Motor neuron (in vitro differentiated cells): ENCODE measurements around the gene RSPH4A. TPM values are rescaled to one million over a fixed set of nuclear protein-coding genes. Genes with fewer than 3 reads are reported as not detected.

ENCODE experiments used
- ATAC-seq, 8 experiments: fragments of 200-7000 bp; cut with Tn5 transposase; replicated peaks in 6 of 8; 2 replicates each; pipeline ENCODE4 v1.8.0; 2021; ENCODE audit warnings: mild to moderate bottlenecking in 8 of 8, moderate library complexity in 8 of 8
- H3K27ac ChIP-seq, 2 donors: fragments of 250-450 bp; sonication (Bioruptor Pico); 2 replicates each; pipeline ENCODE4 v1.9.0; 2021; ENCODE audit warnings: antibody characterized with exemption in 2 of 2, mild to moderate bottlenecking in 2 of 2, moderate library complexity in 1 of 2
- H3K4me1 ChIP-seq, 2 donors: fragments of 250-450 bp; sonication (Bioruptor Pico); replicated peaks in 1 of 2; 2 replicates each; pipeline ENCODE4 v1.6.1; 2021; ENCODE audit warnings: antibody characterized with exemption in 2 of 2, mild to moderate bottlenecking in 2 of 2, moderate library complexity in 1 of 2
- H3K4me3 ChIP-seq, 5 donors: fragments of 250-450 bp; sonication (Bioruptor Pico); 2 replicates each; pipeline ENCODE4 v1.9.0; 2021; ENCODE audit warnings: antibody characterized with exemption in 5 of 5, mild to moderate bottlenecking in 5 of 5, moderate library complexity in 4 of 5
- WGBS, 10 experiments: fragments of 450-650 bp; shearing (Covaris generic); methylation state at CpG; one replicate each; pipeline ENCODE4 v1.0.0; 2022; 5-methylcytosine and 5-hydroxymethylcytosine counted together
- in situ Hi-C, 9 experiments: fragments of 400-800 bp; cut with MboI; loops; one replicate each; pipeline ENCODE4 v1.15.0; 2021; ENCODE audit warnings: low sequenced_read_pairs in 9 of 9, low pct_unique_long_range_greater_than_20kb in 2 of 9; ENCODE audit not compliant: unreplicated experiment in 9 of 9
- total RNA-seq, 8 experiments: library from RNA; unstranded; fragments of 300-600 nt; gene quantifications; 2 replicates each; pipeline versions ENCODE4 v1.2.3 to v1.2.4, GENCODE V29; 2022

RSPH4A gene
- total RNA-seq = 10 to 100 TPM in 1 of 8 experiments, 1 to 10 TPM in 4, under 1 TPM in 3; 0.59 to 30.4 (median 1.2) TPM

GRCh38 chr6:116615937-116616736 lies at the start of gene RSPH4A:
TSS of gene RSPH4A (plus strand) at chr6:116616479. CDS start at chr6:116616624, 145 bp downstream.
- peaks cover 1 to 3% of the 10 kb centered on the region in 2 donors for H3K4me1 ChIP-seq
- ATAC-seq = peak; percentile 95 to 99 (median 99)
- H3K27ac ChIP-seq = peak within 1 kb of the TSS; percentile 8 to 68
- peak within 1 kb of the TSS; percentile 46 to 63 (median 56) for H3K4me3 ChIP-seq
- in situ Hi-C loops = no loop called here
- WGBS, 10 experiments = 0 to 2% (median 1%) methylated on average over 7 to 25 of the region's 29 CpGs; no CpG with 5 or more reads in 1 of the 10 experiments

GRCh38 chr6:116568111-116568510 lies 48.2 kb upstream of the RSPH4A start:
- in situ Hi-C loops = loop anchor here in 5 of 9 experiments (10.0 to 25.0 kb wide), 3 partner anchors 281 to 306 kb away; partner anchors contain the start of genes TSPYL1 (in 3 of the 5) and TSPYL4 (in 1 of the 5)
- Histone ChIP-seq H3K27ac (no peak overlapping the region), H3K4me1 (peaks cover 5 to 6% of the 10 kb centered on the region in 2 donors), H3K4me3 (no peak overlapping the region)
- no peak for ATAC-seq

- Histone ChIP-seq H3K4me3 (no peak overlapping the region), H3K27ac (no peak overlapping the region), H3K4me1 (peaks cover 7 to 9% of the 10 kb centered on the region in 2 donors)
- no peak for ATAC-seq
- WGBS, 10 experiments = 68 to 97% (median 79%) methylated on average over 1 to 7 of the region's 7 CpGs
- in situ Hi-C loops = loop anchor here in 5 of 9 experiments (10.0 to 25.0 kb wide), 3 partner anchors 282 to 307 kb away; partner anchors contain the start of genes TSPYL1 (in 3 of the 5) and TSPYL4 (in 1 of the 5)
These were observed 47.2 kb upstream of the RSPH4A start for GRCh38 chr6:116568821-116569755.

- ATAC-seq = peak; percentile 93 to 98 (median 97)
- Histone ChIP-seq H3K4me1 (peaks cover 7 to 9% of the 10 kb centered on the region in 2 donors), H3K27ac (peak within 1 kb of the TSS; percentile 81 to 94), H3K4me3 (peak within 1 kb of the TSS; percentile 54 to 93 (median 75))
- WGBS, 10 experiments = 0 to 4% (median 0%) methylated on average over 1 to 19 of the region's 62 CpGs; no CpG with 5 or more reads in 2 of the 10 experiments
- in situ Hi-C loops = loop anchor here in 4 of 9 experiments (25.0 kb wide), 2 partner anchors 284 to 309 kb away; partner anchors contain the start of genes TSPYL1 (in 3 of the 4) and TSPYL4 (in 1 of the 4)
These were observed 45.2 kb upstream of the RSPH4A start, which contains the start of gene RWDD1 for GRCh38 chr6:116570856-116571682. TSS of gene RWDD1 (plus strand) at chr6:116571504. CDS start at chr6:116571583, 79 bp downstream.

GRCh38 chr6:116571683-116572000 lies 44.6 kb upstream of the RSPH4A start:
- in situ Hi-C loops = loop anchor here in 4 of 9 experiments (25.0 kb wide), 2 partner anchors 284 to 309 kb away; partner anchors contain the start of genes TSPYL1 (in 3 of the 4) and TSPYL4 (in 1 of the 4)
- Histone ChIP-seq H3K4me1 (peaks cover 7 to 9% of the 10 kb centered on the region in 2 donors), H3K4me3 (peak overlapping the region; percentile 54 to 93 (median 75)), H3K27ac (peak overlapping the region; percentile 81 to 94)
- 0 to 6% (median 0%) methylated on average over 1 to 10 of the region's 12 CpGs; no CpG with 5 or more reads in 1 of the 10 experiments for WGBS, 10 experiments
- peak in 1 of 8 experiments; percentile 26 for ATAC-seq

- Histone ChIP-seq H3K4me3 (peak overlapping the region; percentile 54 to 93 (median 75)), H3K4me1 (peaks cover 7 to 9% of the 10 kb centered on the region in 2 donors), H3K27ac (peak overlapping the region; percentile 81 to 94)
- ATAC-seq = peak in 2 of 8 experiments; percentile 2
- in situ Hi-C loops = loop anchor here in 4 of 9 experiments (25.0 kb wide), 2 partner anchors 285 to 310 kb away; partner anchors contain the start of genes TSPYL1 (in 3 of the 4) and TSPYL4 (in 1 of the 4)
- 0 to 9% (median 2%) methylated on average over 1 to 7 of the region's 7 CpGs for WGBS, 10 experiments
These were observed 44.1 kb upstream of the RSPH4A start for GRCh38 chr6:116572162-116572561.

GRCh38 chr6:116575227-116575626 lies 41.1 kb upstream of the RSPH4A start:
- Histone ChIP-seq H3K27ac (no peak overlapping the region), H3K4me3 (no peak overlapping the region), H3K4me1 (peaks cover 5 to 7% of the 10 kb centered on the region in 2 donors)
- in situ Hi-C loops = no loop called here
- 75 to 100% (median 90%) methylated on average over 1 to 2 of the region's 2 CpGs; no CpG with 5 or more reads in 3 of the 10 experiments for WGBS, 10 experiments
- ATAC-seq = no peak

- 74 to 100% (median 95%) methylated on average over 1 to 5 of the region's 5 CpGs for WGBS, 10 experiments
- in situ Hi-C loops = no loop called here
- no peak for ATAC-seq
- Histone ChIP-seq H3K4me1 (peaks cover 5 to 7% of the 10 kb centered on the region in 2 donors), H3K27ac (no peak overlapping the region), H3K4me3 (no peak overlapping the region)
These were observed 38.8 kb upstream of the RSPH4A start for GRCh38 chr6:116577486-116577885.

- Histone ChIP-seq H3K4me1 (no peaks in the 10 kb centered on the region), H3K4me3 (no peak overlapping the region), H3K27ac (no peak overlapping the region)
- in situ Hi-C loops = no loop called here
- peak in 1 of 8 experiments; percentile 66 for ATAC-seq
These were observed 37.9 kb upstream of the RSPH4A start for GRCh38 chr6:116578335-116578734.

GRCh38 chr6:116579143-116579542 lies 37.1 kb upstream of the RSPH4A start:
- Histone ChIP-seq H3K27ac (no peak overlapping the region), H3K4me3 (no peak overlapping the region), H3K4me1 (no peaks in the 10 kb centered on the region)
- peak in 1 of 8 experiments; percentile 49 for ATAC-seq
- in situ Hi-C loops = no loop called here
- WGBS, 10 experiments = 100% methylated on average over 1 of the region's 1 CpG; no CpG with 5 or more reads in 5 of the 10 experiments

- in situ Hi-C loops = no loop called here
- H3K4me3 ChIP-seq = no peak overlapping the region
- no peaks in the 10 kb centered on the region for H3K4me1 ChIP-seq
- WGBS, 10 experiments = 57 to 100% (median 94%) methylated on average over 1 to 2 of the region's 2 CpGs; no CpG with 5 or more reads in 1 of the 10 experiments
- no peak for ATAC-seq
- H3K27ac ChIP-seq = no peak overlapping the region
These were observed 36.1 kb upstream of the RSPH4A start for GRCh38 chr6:116580198-116580597.

- in situ Hi-C loops = no loop called here
- no peaks in the 10 kb centered on the region for H3K4me1 ChIP-seq
- ATAC-seq = peak in 1 of 8 experiments; percentile 36
- no peak overlapping the region for H3K4me3 ChIP-seq
- no peak overlapping the region for H3K27ac ChIP-seq
These were observed 30.0 kb upstream of the RSPH4A start for GRCh38 chr6:116586276-116586675.
